IMR-90 (cell line): Measurements from ENCODE around the gene S100A6.

ENCODE experiments used
- CEBPB ChIP-seq: IDR thresholded peaks from 2 replicates; pipeline ENCODE4 v1.6.1; 2012; ENCODE audit warnings: low read depth, low read length, improper control_type of control experiment
- CHD1 ChIP-seq: IDR thresholded peaks from 2 replicates; pipeline ENCODE4 v1.6.1; 2012; ENCODE audit warnings: low read depth, low read length, improper control_type of control experiment
- FOS ChIP-seq: fragments of 150-350 bp; IDR thresholded peaks from 2 replicates; pipeline ENCODE4 v1.6.1; 2016; ENCODE audit warnings: low read depth, low read length
- MAFK ChIP-seq: IDR thresholded peaks from 2 replicates; pipeline ENCODE4 v1.6.1; 2012; ENCODE audit warnings: low read depth, low read length, improper control_type of control experiment
- MXI1 ChIP-seq: IDR thresholded peaks from 2 replicates; pipeline ENCODE4 v1.6.1; 2012; ENCODE audit warnings: low read depth, mild to moderate bottlenecking, low read length, moderate library complexity, borderline replicate concordance
- POLR2A ChIP-seq: IDR thresholded peaks from 2 replicates; pipeline ENCODE4 v1.6.1; 2012; ENCODE audit warnings: mild to moderate bottlenecking, low read depth, low read length
- RAD21 ChIP-seq: IDR thresholded peaks from 2 replicates; pipeline ENCODE4 v1.6.1; 2012; ENCODE audit warnings: low read length, improper control_type of control experiment
- RCOR1 ChIP-seq: IDR thresholded peaks from 2 replicates; pipeline ENCODE4 v1.6.1; 2012; ENCODE audit warnings: mild to moderate bottlenecking, low read length, improper control_type of control experiment; ENCODE audit not compliant: insufficient replicate concordance
- RFX5 ChIP-seq: IDR thresholded peaks from 2 replicates; pipeline ENCODE4 v1.8.0; 2012; ENCODE audit warnings: low read depth, mild to moderate bottlenecking, low read length, moderate library complexity
- SMC3 ChIP-seq: fragments of 150-350 bp; IDR thresholded peaks from 2 replicates; pipeline ENCODE4 v1.6.1; 2016; ENCODE audit warnings: low read depth, mild to moderate bottlenecking, antibody characterized with exemption, low read length, moderate library complexity
- TF ChIP-seq, protein P1 (sequence below): conservative IDR thresholded peaks from 2 replicates; pipeline ENCODE4 v1.5.1; 2012; ENCODE audit warnings: mild to moderate bottlenecking, low read depth, low read length, improper control_type of control experiment
- TF ChIP-seq, protein P2 (sequence below): fragments of 150-350 bp; IDR thresholded peaks from 2 replicates; pipeline ENCODE4 v1.6.1; 2017; ENCODE audit warnings: mild to moderate bottlenecking, antibody characterized with exemption, low read length, low read depth
- TF ChIP-seq, protein P3 (sequence below): fragments of 150-350 bp; IDR thresholded peaks from 2 replicates; pipeline ENCODE4 v1.6.1; 2016; ENCODE audit warnings: low read depth, mild to moderate bottlenecking, low read length, moderate library complexity, borderline replicate concordance

DNA sequence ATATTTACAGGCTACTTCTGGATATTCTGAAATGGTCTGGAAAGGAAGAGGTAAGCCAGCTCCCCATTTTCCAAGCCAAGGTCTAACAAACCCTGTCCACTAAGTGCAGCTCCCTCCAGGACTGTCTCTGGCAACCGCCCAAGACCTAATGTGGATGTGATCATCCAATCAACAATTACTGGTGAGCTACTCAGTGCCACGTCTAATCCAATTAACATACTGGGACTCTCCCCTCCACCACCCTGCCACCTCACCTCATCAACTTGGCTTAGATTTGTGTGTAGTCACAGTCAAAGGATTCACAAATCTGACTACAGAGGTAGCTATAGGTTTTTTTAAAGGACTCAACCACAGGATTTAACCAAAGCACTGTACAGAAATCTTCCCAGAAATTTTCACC, 49.9 kb downstream of the S100A6 start:
- TF ChIP-seq, protein P1, sequence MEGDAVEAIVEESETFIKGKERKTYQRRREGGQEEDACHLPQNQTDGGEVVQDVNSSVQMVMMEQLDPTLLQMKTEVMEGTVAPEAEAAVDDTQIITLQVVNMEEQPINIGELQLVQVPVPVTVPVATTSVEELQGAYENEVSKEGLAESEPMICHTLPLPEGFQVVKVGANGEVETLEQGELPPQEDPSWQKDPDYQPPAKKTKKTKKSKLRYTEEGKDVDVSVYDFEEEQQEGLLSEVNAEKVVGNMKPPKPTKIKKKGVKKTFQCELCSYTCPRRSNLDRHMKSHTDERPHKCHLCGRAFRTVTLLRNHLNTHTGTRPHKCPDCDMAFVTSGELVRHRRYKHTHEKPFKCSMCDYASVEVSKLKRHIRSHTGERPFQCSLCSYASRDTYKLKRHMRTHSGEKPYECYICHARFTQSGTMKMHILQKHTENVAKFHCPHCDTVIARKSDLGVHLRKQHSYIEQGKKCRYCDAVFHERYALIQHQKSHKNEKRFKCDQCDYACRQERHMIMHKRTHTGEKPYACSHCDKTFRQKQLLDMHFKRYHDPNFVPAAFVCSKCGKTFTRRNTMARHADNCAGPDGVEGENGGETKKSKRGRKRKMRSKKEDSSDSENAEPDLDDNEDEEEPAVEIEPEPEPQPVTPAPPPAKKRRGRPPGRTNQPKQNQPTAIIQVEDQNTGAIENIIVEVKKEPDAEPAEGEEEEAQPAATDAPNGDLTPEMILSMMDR = no peak
- TF ChIP-seq, protein P2, sequence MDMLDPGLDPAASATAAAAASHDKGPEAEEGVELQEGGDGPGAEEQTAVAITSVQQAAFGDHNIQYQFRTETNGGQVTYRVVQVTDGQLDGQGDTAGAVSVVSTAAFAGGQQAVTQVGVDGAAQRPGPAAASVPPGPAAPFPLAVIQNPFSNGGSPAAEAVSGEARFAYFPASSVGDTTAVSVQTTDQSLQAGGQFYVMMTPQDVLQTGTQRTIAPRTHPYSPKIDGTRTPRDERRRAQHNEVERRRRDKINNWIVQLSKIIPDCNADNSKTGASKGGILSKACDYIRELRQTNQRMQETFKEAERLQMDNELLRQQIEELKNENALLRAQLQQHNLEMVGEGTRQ = no peak
- TF ChIP-seq MXI1 = no peak
- TF ChIP-seq POLR2A = no peak
- no peak for TF ChIP-seq MAFK
- TF ChIP-seq, protein P3, sequence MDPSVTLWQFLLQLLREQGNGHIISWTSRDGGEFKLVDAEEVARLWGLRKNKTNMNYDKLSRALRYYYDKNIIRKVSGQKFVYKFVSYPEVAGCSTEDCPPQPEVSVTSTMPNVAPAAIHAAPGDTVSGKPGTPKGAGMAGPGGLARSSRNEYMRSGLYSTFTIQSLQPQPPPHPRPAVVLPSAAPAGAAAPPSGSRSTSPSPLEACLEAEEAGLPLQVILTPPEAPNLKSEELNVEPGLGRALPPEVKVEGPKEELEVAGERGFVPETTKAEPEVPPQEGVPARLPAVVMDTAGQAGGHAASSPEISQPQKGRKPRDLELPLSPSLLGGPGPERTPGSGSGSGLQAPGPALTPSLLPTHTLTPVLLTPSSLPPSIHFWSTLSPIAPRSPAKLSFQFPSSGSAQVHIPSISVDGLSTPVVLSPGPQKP = no peak
- no peak for TF ChIP-seq RAD21
- TF ChIP-seq RCOR1 = no peak
- TF ChIP-seq FOS = no peak
- no peak for TF ChIP-seq SMC3
- TF ChIP-seq CHD1 = no peak
- TF ChIP-seq CEBPB = no peak
- no peak for TF ChIP-seq RFX5
